Loucy (cell line): ENCODE results near the gene IGF2R.

ENCODE experiments used
- H2AFZ ChIP-seq: fragments of 200-600 bp; sonication (generic); 2 replicates; pipeline ENCODE4 v1.6.0; 2016; ENCODE audit warnings: antibody characterized with exemption, mild to moderate bottlenecking, low read length, moderate library complexity
- H3F3A ChIP-seq: fragments of 200-600 bp; 2 replicates; pipeline ENCODE4 v1.6.0; 2016; ENCODE audit warnings: antibody characterized with exemption, low read depth, mild to moderate bottlenecking
- H3K27me3 ChIP-seq: fragments of 200-600 bp; sonication (generic); 2 replicates; pipeline ENCODE4 v1.6.1; 2014; ENCODE audit warnings: low read length, mild to moderate bottlenecking; ENCODE audit not compliant: insufficient read depth, poor library complexity, severe bottlenecking
- H3K36me3 ChIP-seq: fragments of 200-600 bp; sonication (generic); 2 replicates; pipeline ENCODE4 v1.6.1; 2016; ENCODE audit warnings: low read length; ENCODE audit not compliant: insufficient read depth
- H3K4me1 ChIP-seq: fragments of 200-600 bp; sonication (generic); 2 replicates; pipeline ENCODE4 v1.5.1; 2014; ENCODE audit warnings: low read length, mild to moderate bottlenecking; ENCODE audit not compliant: insufficient read depth, poor library complexity, severe bottlenecking
- H3K4me2 ChIP-seq: fragments of 200-600 bp; sonication (generic); 2 replicates; pipeline ENCODE4 v1.6.0; 2014; ENCODE audit warnings: antibody characterized with exemption, low read length, low read depth, mild to moderate bottlenecking; ENCODE audit not compliant: poor library complexity, severe bottlenecking
- H3K4me3 ChIP-seq: fragments of 200-600 bp; sonication (generic); 2 replicates; pipeline ENCODE4 v1.5.1; 2014; ENCODE audit warnings: low read length, mild to moderate bottlenecking, mixed read lengths; ENCODE audit not compliant: poor library complexity, severe bottlenecking
- H3K79me2 ChIP-seq: fragments of 200-600 bp; sonication (generic); 2 replicates; pipeline ENCODE4 v1.6.1; 2014; ENCODE audit warnings: low read length; ENCODE audit not compliant: insufficient read depth
- H3K9ac ChIP-seq: fragments of 200-600 bp; sonication (generic); 2 replicates; pipeline ENCODE4 v1.6.0; 2014; ENCODE audit warnings: mild to moderate bottlenecking, low read depth, low read length, moderate library complexity; ENCODE audit not compliant: poor library complexity, severe bottlenecking
- H3K9me2 ChIP-seq: fragments of 200-600 bp; sonication (generic); replicated peaks from 2 replicates; pipeline ENCODE4 v1.6.1; 2016; ENCODE audit warnings: low read depth, low read length, mixed read lengths
- H3K9me3 ChIP-seq: fragments of 200-600 bp; sonication (generic); 2 replicates; pipeline ENCODE4 v1.6.1; 2014; ENCODE audit warnings: mild to moderate bottlenecking, antibody characterized with exemption, low read length, low read depth; ENCODE audit not compliant: insufficient read depth
- H4K20me1 ChIP-seq: fragments of 200-600 bp; sonication (generic); 2 replicates; pipeline ENCODE4 v1.6.0; 2014; ENCODE audit warnings: antibody characterized with exemption, low read length, mild to moderate bottlenecking; ENCODE audit not compliant: insufficient read depth, poor library complexity, severe bottlenecking
- CTCF ChIP-seq: fragments of 200-600 bp; sonication (generic); conservative IDR thresholded peaks from 2 replicates; pipeline ENCODE4 v1.5.1; 2014; ENCODE audit warnings: mild to moderate bottlenecking, antibody characterized with exemption, low read length
- EZH2phosphoT487 ChIP-seq: fragments of 200-600 bp; IDR thresholded peaks from 2 replicates; pipeline ENCODE4 v1.6.1; 2018; ENCODE audit warnings: antibody characterized with exemption, mild to moderate bottlenecking, moderate library complexity, borderline replicate concordance

The IGF2R gene

GRCh38 chr6:160078883-160079685 is 110.2 kb downstream of the IGF2R start:
- Histone ChIP-seq H3K4me3 (no peak overlapping the region), H3K9me3 (no peaks in the 10 kb centered on the region), H3K9me2 (no peaks in the 10 kb centered on the region), H4K20me1 (no peaks in the 10 kb centered on the region), H3K4me1 (no peaks in the 10 kb centered on the region), H3K79me2 (no peaks in the 10 kb centered on the region), H3K9ac (no peak overlapping the region), H3F3A (no peaks in the 10 kb centered on the region), H3K36me3 (peaks cover 29% of the 10 kb centered on the region; the same call in 1 of the 2 replicates), H3K4me2 (no peak overlapping the region), H2AFZ (no peak overlapping the region), H3K27me3 (no peaks in the 10 kb centered on the region)
- TF ChIP-seq CTCF (no peak), EZH2phosphoT487 (no peak)

GRCh38 chr6:160079686-160080043 is 110.8 kb downstream of the IGF2R start:
- Histone ChIP-seq H3K4me3 (no peak overlapping the region), H3K27me3 (no peaks in the 10 kb centered on the region), H2AFZ (no peak overlapping the region), H3K9me2 (no peaks in the 10 kb centered on the region), H3K79me2 (no peaks in the 10 kb centered on the region), H3K9me3 (no peaks in the 10 kb centered on the region), H3K36me3 (peaks cover 32% of the 10 kb centered on the region; the same call in 1 of the 2 replicates), H4K20me1 (no peaks in the 10 kb centered on the region), H3F3A (no peaks in the 10 kb centered on the region), H3K9ac (no peak overlapping the region), H3K4me2 (no peak overlapping the region), H3K4me1 (no peaks in the 10 kb centered on the region)
- TF ChIP-seq CTCF (no peak), EZH2phosphoT487 (no peak)

GRCh38 chr6:160080097-160080496 is 111.2 kb downstream of the IGF2R start:
- no peak overlapping the region for H3K4me3 ChIP-seq
- no peaks in the 10 kb centered on the region for H3K9me2 ChIP-seq
- no peaks in the 10 kb centered on the region for H3K9me3 ChIP-seq
- H3K36me3 ChIP-seq = peaks cover 36% of the 10 kb centered on the region; the same call in 1 of the 2 replicates
- H3F3A ChIP-seq = no peaks in the 10 kb centered on the region
- no peak overlapping the region for H3K4me2 ChIP-seq
- H2AFZ ChIP-seq = no peak overlapping the region
- no peaks in the 10 kb centered on the region for H3K4me1 ChIP-seq
- no peaks in the 10 kb centered on the region for H3K79me2 ChIP-seq
- no peaks in the 10 kb centered on the region for H4K20me1 ChIP-seq
- no peak overlapping the region for H3K9ac ChIP-seq
- TF ChIP-seq EZH2phosphoT487 (no peak), CTCF (no peak)
- H3K27me3 ChIP-seq = no peaks in the 10 kb centered on the region
